Vagina (tissue), 2 donors: ENCODE results near the gene CCNE1.

Experiments
- POLR2A ChIP-seq, 2 donors: fragments of 450-650 bp; IDR thresholded peaks; one replicate each; pipeline ENCODE4 v1.6.1; 2017; ENCODE audit warnings: antibody characterized with exemption in 2 of 2, mild to moderate bottlenecking in 2 of 2, moderate library complexity in 2 of 2
- POLR2AphosphoS5 ChIP-seq, 2 donors: sonication (generic); formaldehyde crosslinking; IDR thresholded peaks; one replicate each; pipeline ENCODE4 v1.9.0; 2017; ENCODE audit warnings: antibody characterized with exemption in 2 of 2, mild to moderate bottlenecking in 2 of 2, low read depth in 1 of 2; ENCODE audit not compliant: insufficient read depth in 1 of 2
- TF ChIP-seq, protein P1 (sequence below), 3 experiments: fragments of 450-650 bp in 2 of 3; fragments of 200-600 bp in 1 of 3; sonication (generic) in 1 of 3; IDR thresholded peaks; one replicate each; pipeline ENCODE4 v1.5.1; 2017 to 2019; ENCODE audit warnings: antibody characterized with exemption in 3 of 3, mild to moderate bottlenecking in 2 of 3, moderate library complexity in 2 of 3

DNA sequence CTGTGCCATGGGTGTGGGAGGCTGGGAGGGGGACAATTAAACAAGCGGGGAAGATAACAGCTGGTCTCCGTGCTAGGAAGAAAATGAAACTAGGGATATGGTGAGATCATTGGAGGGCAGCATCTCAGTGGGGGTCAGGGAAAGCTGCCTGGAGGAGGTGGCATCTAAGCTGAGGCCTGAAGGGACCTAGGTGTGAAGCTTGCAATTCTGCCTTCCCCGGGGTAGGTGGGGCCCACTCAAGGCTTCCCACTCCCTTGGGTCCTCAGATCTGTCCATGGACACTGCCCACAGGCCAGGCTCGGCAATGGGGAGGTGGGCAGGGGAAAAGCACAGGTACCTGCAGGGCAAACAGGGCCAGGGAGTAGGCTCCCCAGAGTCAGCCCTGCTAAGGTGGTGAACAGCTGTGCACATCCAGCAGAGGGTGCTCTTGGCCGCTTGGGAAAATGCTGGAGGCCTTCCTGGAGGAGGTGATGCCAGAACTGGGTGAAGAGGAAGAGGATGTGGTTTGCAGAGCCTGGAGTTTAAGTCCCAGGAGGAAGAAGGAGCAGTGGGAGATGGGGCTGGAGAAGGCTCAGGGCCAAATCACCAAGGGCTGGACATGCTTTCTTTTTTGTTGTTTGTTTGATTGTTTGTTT, 25.7 kb upstream of the CCNE1 start:
- TF ChIP-seq, protein P1, sequence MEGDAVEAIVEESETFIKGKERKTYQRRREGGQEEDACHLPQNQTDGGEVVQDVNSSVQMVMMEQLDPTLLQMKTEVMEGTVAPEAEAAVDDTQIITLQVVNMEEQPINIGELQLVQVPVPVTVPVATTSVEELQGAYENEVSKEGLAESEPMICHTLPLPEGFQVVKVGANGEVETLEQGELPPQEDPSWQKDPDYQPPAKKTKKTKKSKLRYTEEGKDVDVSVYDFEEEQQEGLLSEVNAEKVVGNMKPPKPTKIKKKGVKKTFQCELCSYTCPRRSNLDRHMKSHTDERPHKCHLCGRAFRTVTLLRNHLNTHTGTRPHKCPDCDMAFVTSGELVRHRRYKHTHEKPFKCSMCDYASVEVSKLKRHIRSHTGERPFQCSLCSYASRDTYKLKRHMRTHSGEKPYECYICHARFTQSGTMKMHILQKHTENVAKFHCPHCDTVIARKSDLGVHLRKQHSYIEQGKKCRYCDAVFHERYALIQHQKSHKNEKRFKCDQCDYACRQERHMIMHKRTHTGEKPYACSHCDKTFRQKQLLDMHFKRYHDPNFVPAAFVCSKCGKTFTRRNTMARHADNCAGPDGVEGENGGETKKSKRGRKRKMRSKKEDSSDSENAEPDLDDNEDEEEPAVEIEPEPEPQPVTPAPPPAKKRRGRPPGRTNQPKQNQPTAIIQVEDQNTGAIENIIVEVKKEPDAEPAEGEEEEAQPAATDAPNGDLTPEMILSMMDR (IDR thresholded peaks at IDR 0.05), result no peak
- TF ChIP-seq POLR2A (IDR thresholded peaks at IDR 0.05) (no peak), POLR2AphosphoS5 (IDR thresholded peaks at IDR 0.05; ENCODE audit: insufficient read depth in 1 of 2, low read depth in 1 of 2) (no peak)
